ENCODE data around the gene PPM1H.
"Not testable (repeated sequence)": the region's sequence is repeated elsewhere in the genome, so short reads cannot be mapped to it uniquely, and the experiment has no call there.

Gene PPM1H

DNA sequence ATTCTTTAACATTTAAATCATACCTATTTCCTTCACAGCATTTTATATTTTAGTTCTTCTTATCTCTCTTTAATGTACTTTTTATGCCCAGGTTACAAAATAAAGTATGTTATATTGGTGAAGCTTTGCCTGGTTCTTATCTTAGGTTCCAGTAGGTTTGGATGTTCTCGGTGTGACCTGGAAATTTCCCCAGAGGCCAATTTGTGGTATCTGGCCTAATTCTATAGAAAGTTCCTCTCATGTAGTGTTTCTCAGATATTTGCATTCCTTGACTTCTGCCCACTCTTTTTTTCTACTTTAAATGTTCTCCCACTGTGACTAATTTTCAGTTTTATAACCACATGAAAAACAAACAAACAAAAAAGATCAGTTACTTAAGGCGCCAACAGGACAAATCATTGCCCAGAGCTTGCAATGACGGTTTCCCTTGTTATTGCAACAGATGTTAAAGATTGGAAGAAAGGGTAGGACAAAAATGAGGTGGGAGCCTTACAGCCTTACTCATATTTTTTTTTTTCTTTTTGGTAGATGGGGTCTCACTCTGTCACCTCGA, 41.2 kb upstream of the PPM1H start:
- DNase-seq (ENCODE audit: low read depth): no peak
- H3K4me3 ChIP-seq (ENCODE audit: low read depth, low read length): no peak overlapping the region

DNA sequence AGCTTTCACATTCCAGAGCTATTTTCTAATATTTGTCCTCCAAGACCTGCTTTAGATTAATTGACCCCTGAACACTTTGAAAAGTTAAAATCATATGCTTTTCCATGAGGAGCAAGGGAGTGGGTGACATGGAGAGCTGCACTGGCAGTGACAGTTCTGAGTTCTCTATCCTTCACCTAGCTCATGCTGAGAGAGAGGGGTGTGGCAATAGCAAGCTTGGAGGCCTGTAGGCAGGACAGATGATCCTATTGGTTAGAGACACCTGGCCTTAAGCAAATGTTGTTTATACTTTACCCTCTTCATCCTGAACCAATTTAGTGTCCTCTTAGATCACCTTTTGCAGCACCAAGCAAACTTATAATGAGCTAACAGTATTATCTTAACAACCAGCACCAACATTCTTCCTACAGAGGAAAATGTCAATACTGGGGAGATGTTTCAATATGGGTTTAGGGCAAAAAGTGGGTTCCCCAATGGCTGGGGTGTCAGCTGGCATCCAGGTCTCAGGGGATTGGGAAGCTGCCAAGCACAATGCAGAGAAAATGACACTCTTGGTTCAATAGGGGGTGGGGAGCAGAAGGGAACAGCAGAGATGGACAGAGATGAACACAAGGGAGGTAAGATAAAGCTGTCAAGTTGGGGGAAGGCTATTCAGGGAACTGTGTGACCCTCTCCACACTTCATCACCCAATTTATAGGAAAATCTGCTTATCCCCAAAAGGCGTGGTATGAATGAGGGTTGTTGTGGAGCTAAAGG, 37.0 kb upstream of the PPM1H start:
- no peak overlapping the region for H3K4me3 ChIP-seq (ENCODE audit: low read depth, low read length)
- TF ChIP-seq, protein P1, sequence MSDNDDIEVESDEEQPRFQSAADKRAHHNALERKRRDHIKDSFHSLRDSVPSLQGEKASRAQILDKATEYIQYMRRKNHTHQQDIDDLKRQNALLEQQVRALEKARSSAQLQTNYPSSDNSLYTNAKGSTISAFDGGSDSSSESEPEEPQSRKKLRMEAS (IDR thresholded peaks at IDR 0.05; ENCODE audit: low read depth, low read length): no peak
- TF ChIP-seq MYC (IDR thresholded peaks at IDR 0.05; ENCODE audit: low read depth, low read length) (no peak), POLR2A (IDR thresholded peaks at IDR 0.05; ENCODE audit: extremely low read depth, insufficient read length) (no peak)
- no peak for DNase-seq (ENCODE audit: low read depth)

More for the DNA sequence above, 41.2 kb upstream of the PPM1H start:
- TF ChIP-seq, protein P1 (IDR thresholded peaks at IDR 0.05; ENCODE audit: low read depth, low read length): no peak

DNA sequence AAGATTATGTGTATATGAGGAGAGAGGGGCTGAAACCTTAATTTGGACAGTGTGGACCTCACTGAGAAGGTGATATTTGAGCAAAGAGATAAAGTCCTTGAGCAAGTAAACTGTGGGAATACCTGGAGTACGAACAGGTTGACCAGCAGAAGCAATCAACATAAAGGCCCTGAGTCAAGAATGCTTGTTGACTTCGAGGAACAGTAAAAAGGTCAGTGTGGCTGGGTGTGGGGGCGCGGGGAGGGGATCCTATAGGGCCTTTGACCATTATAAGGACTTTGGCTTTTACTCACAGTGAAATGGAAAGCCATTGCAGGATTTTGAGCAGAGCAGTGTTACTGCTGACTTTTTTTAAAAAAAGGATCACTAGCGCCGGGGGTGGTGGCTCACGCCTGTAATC, 34.7 kb upstream of the PPM1H start:
- TF ChIP-seq, protein P2, sequence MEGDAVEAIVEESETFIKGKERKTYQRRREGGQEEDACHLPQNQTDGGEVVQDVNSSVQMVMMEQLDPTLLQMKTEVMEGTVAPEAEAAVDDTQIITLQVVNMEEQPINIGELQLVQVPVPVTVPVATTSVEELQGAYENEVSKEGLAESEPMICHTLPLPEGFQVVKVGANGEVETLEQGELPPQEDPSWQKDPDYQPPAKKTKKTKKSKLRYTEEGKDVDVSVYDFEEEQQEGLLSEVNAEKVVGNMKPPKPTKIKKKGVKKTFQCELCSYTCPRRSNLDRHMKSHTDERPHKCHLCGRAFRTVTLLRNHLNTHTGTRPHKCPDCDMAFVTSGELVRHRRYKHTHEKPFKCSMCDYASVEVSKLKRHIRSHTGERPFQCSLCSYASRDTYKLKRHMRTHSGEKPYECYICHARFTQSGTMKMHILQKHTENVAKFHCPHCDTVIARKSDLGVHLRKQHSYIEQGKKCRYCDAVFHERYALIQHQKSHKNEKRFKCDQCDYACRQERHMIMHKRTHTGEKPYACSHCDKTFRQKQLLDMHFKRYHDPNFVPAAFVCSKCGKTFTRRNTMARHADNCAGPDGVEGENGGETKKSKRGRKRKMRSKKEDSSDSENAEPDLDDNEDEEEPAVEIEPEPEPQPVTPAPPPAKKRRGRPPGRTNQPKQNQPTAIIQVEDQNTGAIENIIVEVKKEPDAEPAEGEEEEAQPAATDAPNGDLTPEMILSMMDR (IDR thresholded peaks at IDR 0.05; ENCODE audit: low read depth, low read length): no peak
- TF ChIP-seq MYC (IDR thresholded peaks at IDR 0.05; ENCODE audit: low read depth, low read length): no peak
- TF ChIP-seq, protein P1 (IDR thresholded peaks at IDR 0.05; ENCODE audit: low read depth, low read length): no peak
- no peak for TF ChIP-seq POLR2A (IDR thresholded peaks at IDR 0.05; ENCODE audit: extremely low read depth, insufficient read length)
- no peak overlapping the region for H3K4me3 ChIP-seq (ENCODE audit: low read depth, low read length)
- no peak for DNase-seq (ENCODE audit: low read depth)

DNA sequence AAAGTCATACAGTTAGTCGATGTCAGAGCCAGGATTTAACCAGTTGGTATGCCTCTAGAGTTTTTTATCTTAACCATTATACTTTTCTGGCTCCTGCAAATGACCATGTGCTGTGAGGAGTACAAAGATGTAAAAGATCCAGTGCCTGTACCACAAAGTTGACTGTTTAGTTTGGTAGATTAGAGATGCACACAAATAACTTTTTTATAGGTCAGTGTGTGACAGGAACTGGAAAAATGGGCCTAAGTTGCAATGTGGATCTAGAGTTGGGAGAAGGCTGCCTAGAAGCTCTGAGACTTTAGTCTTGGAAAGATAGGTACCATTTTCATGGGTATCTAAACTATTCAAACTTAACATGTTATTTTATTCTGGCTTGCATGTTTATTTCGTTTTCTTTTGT, 32.8 kb upstream of the PPM1H start:
- DNase-seq (ENCODE audit: low read depth): no peak
- H3K4me3 ChIP-seq (ENCODE audit: low read depth, low read length): no peak overlapping the region
- TF ChIP-seq MYC (IDR thresholded peaks at IDR 0.05; ENCODE audit: low read depth, low read length) (no peak), POLR2A (IDR thresholded peaks at IDR 0.05; ENCODE audit: extremely low read depth, insufficient read length) (no peak)
- TF ChIP-seq, protein P2 (IDR thresholded peaks at IDR 0.05; ENCODE audit: low read depth, low read length): no peak
- TF ChIP-seq, protein P1 (IDR thresholded peaks at IDR 0.05; ENCODE audit: low read depth, low read length): no peak

DNA sequence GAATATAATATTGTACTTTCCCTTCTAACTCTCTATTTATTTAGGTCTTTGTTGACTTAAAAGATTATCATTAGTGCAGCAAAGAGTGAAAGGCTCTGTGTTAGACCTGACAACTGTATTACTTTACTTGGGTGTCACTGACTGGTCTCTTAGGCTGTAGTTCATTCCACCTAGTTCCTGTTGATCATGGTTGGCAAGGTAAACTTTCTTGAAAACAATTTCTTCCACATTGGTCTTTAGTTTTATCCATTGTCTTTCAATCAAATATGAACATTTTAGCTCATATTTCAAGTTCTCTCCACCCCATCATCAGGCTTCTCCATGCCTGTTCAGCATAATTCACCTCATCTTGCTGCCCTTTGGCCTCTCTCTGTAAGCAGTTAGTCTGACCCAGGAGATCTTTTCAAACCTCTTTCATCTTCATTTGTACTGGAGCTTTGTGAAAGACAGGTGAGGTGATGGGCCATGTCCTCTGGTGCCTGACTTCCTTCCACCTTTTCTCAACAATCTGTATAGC, 32.1 kb upstream of the PPM1H start:
- TF ChIP-seq POLR2A (IDR thresholded peaks at IDR 0.05; ENCODE audit: extremely low read depth, insufficient read length) (no peak), MYC (IDR thresholded peaks at IDR 0.05; ENCODE audit: low read depth, low read length) (no peak)
- TF ChIP-seq, protein P2 (IDR thresholded peaks at IDR 0.05; ENCODE audit: low read depth, low read length): no peak
- TF ChIP-seq, protein P1 (IDR thresholded peaks at IDR 0.05; ENCODE audit: low read depth, low read length): no peak
- no peak overlapping the region for H3K4me3 ChIP-seq (ENCODE audit: low read depth, low read length)
- DNase-seq (ENCODE audit: low read depth): no peak

DNA sequence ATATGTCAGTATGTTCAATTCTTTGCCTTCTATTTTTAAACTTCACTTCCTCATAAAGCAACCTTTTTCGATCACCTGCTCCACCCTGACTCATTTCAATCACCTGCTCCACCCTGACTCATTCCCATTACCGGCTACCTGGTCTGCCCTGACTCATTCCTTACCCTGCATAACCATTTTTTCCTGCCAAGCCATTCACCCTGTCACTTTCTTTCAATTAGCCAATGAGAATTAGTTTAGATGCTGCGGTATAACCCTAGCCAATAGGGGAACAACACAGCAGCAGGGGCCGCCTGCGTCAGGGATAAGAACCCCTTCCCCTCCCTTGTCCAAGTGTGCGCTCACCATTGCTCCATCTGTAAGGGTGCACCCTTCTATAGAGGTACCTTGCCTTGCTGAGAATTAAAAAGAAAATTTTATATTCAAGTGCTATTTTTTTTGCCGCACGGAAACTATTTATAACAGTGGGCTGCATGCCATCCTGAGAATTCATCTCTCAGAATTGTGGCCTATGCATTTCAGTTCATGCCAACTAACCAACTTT, 31.6 kb upstream of the PPM1H start:
- DNase-seq (ENCODE audit: low read depth); H3K4me3 ChIP-seq (ENCODE audit: low read depth, low read length): not testable (repeated sequence)

DNA sequence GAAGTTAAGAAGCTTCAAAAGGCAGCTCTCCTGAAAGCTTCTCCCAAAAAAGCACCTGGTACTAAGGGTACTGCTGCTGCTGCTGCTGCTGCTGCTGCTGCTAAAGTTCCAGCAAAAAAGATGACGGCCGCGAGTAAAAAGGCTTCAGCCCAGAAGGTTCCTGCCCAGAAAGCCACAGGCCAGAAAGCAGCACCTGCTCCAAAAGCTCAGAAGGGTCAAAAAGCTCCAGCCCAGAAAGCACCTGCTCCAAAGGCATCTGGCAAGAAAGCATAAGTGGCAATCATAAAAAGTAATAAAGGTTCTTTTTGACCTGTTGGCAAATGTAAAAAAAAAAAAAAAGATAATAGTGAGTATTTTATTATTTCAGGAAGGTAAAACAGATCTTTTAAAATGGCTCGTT, 30.8 kb upstream of the PPM1H start:
- DNase-seq (ENCODE audit: low read depth); H3K4me3 ChIP-seq (ENCODE audit: low read depth, low read length): not testable (repeated sequence)

DNA sequence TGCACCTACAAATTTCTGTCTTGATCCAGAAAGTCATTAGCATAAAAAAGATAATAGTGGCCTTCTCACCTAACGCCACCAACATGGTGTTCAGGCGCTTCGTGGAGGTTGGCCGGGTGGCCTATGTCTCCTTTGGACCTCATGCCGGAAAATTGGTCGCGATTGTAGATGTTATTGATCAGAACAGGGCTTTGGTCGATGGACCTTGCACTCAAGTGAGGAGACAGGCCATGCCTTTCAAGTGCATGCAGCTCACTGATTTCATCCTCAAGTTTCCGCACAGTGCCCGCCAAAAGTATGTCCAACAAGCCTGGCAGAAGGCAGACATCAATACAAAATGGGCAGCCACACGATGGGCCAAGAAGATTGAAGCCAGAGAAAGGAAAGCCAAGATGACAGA, 30.3 kb upstream of the PPM1H start:
- DNase-seq (ENCODE audit: low read depth); H3K4me3 ChIP-seq (ENCODE audit: low read depth, low read length): not testable (repeated sequence)
